Myometrial cell (primary cell): Measurements from ENCODE around the gene ISCU. TPM values are rescaled to one million over a fixed set of nuclear protein-coding genes. Genes with fewer than 3 reads are reported as not detected.

Experiments used
- total RNA-seq: library from RNA; depleted of rRNA; stranded (reverse); fragments of >200 nt; gene quantifications from 2 replicates; pipeline ENCODE4 v1.2.3, GENCODE V29; 2015

The ISCU gene
- 111 and 130 TPM in 2 replicates for total RNA-seq

GRCh38 chr12:108562348-108563135, at the start of gene ISCU:
ISCU (plus strand) TSS chr12:108562596; CDS start chr12:108562623, 27 bp downstream.

GRCh38 chr12:108514973-108515814, 47.2 kb upstream of the ISCU start, which contains the start of gene FICD:
FICD (plus strand) TSS chr12:108515277; CDS start chr12:108516973, 1,696 bp downstream.

GRCh38 chr12:108560752-108561719, 1.4 kb upstream of the ISCU start, which contains the start of gene SART3:
SART3 (minus strand) TSS chr12:108561173; CDS start chr12:108561154, 19 bp downstream.

GRCh38 chr12:108597559-108598471, 35.4 kb downstream of the ISCU start, which contains the start of gene TMEM119:
TMEM119 (minus strand) TSS chr12:108598084; CDS start chr12:108592383, 5,701 bp downstream.

Other genes with a start within 250 kb of the ISCU start
- not detected in 2 replicates for gene CMKLR1, start 223.3 kb upstream of the ISCU start, total RNA-seq
- gene FICD, start 47.3 kb upstream of the ISCU start, total RNA-seq = 4.9 and 6.4 TPM in 2 replicates
- 29.7 and 58.3 TPM in 2 replicates for gene SART3, start 1.4 kb upstream of the ISCU start, total RNA-seq
- 6.0 and 7.2 TPM in 2 replicates for gene TMEM119, start 35.5 kb downstream of the ISCU start, total RNA-seq
- 0.29 and 1.6 TPM in 2 replicates for gene SELPLG, start 71.3 kb downstream of the ISCU start, total RNA-seq
- gene CORO1C, start 168.9 kb downstream of the ISCU start, total RNA-seq = 111 and 128 TPM in 2 replicates